HG03097 (cell line): ENCODE results near the gene HLA-DPB1.

ENCODE experiments used
- ATAC-seq: cut with Tn5 transposase; IDR thresholded peaks from one replicate; pipeline ENCODE4 v1.9.1; 2021; ENCODE audit not compliant: unreplicated experiment, low FRiP score

The HLA-DPB1 gene

DNA sequence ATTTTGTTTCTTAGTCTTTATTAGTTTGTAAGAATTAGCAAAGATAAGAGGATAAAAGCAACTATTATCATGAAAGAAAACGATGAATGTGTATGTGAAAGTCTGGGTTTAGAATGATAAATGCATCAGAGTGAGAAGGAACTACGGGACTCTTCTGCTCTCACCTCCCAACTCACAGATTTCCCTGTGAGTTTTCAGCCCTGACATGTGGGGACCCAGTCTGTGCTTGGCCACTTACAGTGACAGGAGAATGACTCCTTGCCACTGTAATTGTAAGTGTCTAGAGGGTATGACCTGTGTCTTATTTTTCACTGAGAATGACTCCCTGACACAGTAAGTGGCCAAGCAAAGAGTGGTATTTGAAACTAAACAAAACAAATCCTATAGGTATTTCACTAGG, 4.9 kb upstream of the HLA-DPB1 start:
- ATAC-seq: no peak

DNA sequence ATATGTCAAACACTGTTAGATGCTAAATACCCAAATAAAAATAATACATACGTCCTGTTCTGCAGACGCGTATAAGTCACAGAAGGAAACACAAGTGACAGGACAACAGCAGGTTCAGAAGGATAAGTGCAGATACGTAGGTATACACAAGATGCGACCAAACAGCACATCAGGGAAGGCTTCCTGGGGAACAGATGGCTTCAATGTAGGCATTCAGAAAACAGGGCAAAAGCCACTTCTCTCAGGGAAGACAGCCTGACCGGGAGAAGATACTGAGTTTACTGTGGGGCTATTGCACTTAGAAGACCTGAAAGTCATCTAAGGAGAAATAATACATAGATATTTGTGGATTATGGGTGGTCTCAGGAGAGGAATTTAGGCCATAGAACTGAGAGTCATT, 4.2 kb upstream of the HLA-DPB1 start:
- ATAC-seq: no peak

DNA sequence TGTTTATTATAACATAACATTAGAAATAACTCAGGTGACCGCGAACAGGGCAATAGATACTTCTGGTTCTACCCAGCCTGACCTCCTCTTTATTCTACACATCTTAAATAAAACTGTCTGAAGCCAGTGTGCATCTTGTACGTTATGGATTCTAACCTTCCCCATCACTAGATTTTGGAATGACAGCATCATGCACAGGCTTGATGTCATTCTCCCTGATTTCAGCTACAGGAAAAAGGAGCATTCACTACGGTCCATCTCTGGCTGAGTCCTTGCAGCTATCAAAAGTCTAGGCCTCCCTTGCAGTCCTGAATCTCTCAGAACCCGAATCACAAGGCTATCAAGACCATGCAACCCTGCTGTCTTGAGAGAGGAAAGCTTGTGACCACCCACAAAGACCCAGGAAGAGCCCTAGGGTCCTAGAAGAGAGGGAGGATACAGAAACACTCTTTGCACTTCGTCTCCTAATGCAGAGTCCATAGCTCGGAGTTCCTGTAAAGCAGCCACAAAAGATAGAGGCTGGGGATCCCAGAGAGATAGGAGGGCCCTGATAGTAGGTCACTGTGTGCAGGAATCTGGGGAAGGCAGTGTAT, 3.2 kb upstream of the HLA-DPB1 start:
- ATAC-seq: no peak

DNA sequence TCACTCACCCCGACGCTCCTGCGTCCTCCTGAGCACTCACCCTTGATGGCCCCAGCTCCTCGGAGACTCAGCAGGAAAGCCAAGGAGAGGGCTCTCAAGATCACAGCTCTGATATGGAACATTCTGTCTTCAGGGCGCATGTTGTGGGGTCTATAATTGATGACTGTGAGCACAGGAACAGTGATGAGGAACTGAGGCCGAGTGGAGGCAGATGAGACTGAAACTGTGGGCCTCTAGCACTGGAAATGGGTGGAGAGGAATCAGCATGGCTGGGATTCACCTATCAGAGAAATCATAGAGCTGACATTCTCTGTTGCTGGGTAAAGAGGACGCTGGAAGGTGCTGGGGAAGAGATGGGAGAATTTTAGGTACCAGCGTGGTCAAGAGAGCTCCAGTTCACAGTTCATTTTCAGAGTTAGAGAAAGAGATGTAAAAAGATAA, 2.3 kb upstream of the HLA-DPB1 start, which contains the start of gene HLA-DPA1:
Gene HLA-DPA1 (minus strand): TSS at position 219 of the 441 bp plus-strand sequence.
- ATAC-seq: no peak

DNA sequence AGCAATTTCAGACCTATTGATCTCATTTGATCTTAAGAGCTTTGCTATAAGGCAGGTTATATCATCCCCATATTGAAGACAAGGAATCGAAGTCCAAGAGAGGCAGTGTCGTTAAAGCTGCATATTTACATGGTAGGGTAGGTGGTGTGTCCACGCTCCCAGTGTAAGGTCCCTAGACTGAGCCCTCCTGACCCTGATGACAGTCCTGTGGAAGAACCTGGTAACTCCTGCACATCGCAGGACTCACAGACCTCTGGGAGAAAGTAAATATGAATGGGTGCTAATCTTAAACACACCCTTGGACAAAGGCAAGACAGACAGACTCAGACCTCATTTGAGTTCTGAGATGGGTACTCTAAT, 602 bp upstream of the HLA-DPB1 start:
- ATAC-seq: peak; percentile 4

DNA sequence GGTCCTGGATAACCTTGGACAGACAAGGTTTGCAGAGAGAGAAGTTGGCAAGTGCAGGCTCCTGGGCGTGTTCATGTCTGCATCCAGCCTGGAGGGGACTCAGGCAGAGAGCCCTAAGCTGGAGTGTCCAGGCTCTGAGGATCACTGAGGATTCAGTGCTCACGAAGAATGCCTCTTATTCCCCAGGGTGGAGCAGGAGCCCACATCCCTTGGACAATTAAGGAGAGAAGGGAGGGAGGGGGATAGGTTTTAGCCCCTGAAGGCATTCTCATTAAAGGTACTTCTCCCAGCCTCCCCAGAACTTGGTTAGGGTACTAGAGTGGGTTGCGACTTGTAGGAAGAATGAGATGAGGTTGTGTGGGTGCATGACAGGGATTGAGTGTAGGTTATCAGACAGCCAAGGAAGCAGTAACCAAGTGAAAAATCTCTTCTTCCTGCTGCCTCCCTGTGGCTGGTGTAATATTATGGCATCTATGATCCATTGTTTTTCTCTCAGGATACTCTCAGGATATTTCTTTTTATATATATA, 680 bp downstream of the HLA-DPB1 start:
- ATAC-seq: no peak

DNA sequence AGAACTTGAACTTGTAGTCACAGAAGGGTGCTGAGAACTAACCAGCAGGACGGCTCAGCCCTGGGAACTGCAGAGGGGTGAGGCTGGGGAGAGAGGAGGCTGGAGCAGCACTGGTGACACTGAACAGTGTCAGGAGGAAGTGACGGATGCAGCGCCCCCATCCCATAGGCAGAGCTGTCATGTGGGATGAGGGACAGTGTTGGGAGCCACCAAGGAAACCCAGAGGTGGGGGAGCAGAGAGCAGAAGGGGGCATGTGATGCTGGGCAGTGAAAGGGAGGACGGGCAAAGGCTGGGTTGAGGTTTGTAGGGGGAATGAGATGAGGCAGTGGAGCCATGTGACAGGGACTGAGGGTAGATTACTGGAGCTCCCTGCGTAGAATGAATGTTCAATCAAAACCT, 2.1 kb downstream of the HLA-DPB1 start:
- no peak for ATAC-seq

DNA sequence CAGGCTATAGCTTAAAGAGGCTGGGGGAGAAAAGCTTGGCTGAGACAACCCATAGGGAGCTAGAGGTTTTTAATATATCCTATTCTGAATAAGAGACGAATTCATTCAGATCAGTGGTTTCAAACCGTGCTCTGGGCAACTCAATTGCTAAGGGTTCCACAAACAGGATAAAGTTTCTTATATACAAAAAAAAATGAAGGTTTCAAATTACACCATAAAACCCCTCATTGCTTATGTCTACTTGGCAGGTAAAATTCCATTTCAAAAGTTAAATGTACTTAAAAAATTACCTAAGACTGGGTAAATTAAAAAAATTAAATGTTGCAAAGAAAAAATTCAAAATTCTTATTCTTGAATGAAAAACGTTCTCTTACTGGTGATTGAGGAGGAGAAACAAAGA, 2.7 kb downstream of the HLA-DPB1 start:
- no peak for ATAC-seq

DNA sequence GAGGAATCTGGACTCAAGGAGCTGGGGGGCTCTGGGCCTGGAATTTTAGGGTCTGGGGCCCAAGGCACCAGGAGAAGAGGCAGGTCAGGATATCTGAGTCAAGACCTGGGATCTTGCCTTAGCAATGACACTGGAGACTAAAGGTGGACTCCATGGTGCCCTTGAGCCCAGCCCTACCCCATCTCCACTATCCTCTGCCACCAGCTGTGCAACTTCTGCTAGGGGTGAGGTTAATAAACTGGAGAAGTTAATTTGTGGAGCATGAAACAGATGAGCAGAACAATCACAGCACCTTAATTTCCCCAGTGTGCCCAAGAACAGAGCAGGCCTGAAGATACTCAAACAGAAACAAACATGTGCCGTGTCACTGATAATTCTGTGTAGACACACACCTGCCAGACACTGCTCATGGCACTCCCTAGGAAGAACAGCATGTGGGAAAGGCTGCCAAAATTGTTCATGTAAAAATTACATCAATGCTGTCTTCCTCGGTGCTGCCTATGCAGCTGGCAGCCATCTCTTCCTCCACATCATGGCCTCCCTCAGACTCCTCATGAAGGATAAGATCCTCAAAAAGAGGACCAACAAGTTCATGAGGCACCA, 3.2 kb downstream of the HLA-DPB1 start:
- ATAC-seq: no peak

DNA sequence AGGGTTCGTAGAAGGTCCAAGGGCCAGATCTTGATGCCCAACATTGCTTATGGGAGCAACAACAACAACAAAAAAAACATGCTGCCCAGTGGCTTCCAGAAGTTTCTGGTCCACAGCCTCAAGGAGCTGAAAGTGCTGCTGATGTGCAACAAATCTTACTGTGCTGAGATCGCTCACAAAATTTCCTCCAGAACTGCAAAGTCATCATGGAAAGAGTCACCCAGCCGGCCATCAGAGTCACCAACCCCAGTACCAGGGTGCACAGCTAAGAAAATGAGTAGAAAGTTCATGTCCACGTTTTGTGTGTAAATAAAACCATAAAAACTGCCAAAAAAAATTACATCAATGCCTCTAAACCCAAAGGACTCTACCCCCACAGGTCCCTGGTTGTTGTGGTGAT, 3.8 kb downstream of the HLA-DPB1 start:
- no peak for ATAC-seq

DNA sequence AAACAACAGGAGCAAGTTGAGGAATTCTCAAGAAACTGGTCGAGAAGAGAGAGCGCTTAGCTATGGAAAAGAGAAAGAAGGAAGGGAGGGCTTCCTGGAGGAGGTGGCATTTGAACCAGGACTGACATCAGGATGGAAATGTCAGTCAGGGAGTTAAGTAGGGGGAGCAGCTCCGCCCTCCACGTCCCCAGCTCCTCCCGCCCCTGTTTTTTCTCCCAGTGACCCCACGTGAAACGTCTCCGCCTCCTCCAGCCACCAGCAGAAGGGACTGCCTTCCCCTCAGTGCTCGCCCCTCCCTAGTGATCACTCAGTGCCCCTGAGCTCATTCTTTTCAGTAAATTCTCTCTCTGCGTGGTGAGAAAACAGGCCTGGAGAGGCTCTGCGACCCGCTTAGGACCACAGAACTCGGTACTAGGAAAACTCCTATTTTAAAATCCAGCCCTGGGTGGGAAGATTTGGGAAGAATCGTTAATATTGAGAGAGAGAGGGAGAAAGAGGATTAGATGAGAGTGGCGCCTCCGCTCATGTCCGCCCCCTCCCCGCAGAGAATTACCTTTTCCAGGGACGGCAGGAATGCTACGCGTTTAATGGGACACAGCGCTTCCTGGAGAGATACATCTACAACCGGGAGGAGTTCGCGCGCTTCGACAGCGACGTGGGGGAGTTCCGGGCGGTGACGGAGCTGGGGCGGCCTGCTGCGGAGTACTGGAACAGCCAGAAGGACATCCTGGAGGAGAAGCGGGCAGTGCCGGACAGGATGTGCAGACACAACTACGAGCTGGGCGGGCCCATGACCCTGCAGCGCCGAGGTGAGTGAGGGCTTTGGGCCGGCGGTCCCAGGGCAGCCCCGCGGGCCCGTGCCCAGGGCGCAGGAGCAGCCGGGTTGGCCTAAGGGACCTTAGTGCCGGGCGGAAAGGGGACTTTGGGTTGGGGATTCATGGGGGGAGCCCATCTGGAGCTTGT, 4.6 kb downstream of the HLA-DPB1 start:
- ATAC-seq: no peak

DNA sequence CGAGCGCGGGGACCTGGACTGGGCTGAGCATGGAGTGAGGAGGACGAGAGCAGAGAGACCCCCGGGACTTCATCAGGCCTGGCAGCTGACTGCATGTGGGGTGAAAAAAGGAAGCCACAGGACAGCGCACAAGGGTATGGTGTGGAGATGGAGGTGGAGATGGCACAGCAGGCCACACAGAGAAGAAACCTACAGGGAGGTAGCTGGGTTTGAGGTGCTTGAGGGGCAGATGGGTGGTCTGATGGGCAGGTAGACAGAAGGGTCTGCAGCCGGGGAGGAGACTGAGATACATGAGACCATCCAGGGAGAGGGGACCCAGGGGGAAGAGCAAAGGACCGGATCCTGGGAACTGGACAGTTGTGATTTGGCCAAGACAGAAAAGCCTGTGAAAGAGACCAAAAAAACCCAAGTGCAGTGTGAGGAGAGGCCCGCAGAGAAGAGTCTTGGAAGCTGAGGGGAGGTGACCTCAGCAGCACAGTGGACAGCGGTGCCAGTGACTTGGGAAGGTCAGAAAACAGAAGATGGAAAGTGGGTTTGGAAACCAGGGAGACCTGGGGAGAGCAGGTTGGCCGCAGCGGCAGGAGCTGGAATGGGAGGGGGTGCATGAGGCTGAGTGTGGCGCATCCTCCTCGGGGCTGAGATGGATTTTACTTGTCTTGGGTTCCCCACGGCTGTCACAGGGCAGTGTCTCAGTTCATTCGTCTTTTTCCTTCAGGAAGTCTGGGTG, 5.5 kb downstream of the HLA-DPB1 start:
- ATAC-seq: no peak

DNA sequence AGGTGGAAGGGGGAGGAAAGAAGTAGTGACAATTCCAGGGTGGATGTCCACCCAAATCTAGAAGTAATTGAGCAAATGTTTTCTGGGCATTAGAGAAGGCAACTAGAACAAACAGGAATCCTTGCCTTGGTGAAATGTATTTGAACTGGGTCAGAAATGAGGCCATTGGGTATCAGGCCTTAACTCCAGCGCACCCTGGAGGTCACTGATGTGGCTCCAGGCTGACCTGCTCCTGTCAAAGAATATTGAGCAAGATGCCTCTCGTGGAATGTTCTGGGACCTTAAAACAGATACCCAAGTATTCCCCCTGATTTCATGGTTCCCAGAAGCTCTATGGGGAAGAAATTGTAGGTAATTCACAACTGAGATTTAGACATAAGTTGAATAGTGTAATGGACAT, 6.9 kb downstream of the HLA-DPB1 start:
- ATAC-seq: no peak

DNA sequence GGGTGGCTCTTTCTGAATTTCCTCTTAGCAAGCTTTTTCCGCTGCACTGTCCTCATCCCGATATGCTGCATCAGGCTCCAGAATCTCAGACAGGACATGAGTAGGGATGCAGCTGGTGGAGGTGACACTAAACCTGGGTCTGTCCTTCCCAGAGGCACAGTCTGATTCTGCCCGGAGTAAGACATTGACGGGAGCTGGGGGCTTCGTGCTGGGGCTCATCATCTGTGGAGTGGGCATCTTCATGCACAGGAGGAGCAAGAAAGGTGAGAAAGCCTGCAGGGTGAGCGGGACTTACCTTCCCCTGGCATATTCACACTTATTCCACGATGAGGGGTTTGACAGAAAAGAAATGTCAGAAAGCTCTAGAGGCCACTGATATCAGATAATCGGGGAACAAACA, 9.8 kb downstream of the HLA-DPB1 start:
- ATAC-seq: no peak

DNA sequence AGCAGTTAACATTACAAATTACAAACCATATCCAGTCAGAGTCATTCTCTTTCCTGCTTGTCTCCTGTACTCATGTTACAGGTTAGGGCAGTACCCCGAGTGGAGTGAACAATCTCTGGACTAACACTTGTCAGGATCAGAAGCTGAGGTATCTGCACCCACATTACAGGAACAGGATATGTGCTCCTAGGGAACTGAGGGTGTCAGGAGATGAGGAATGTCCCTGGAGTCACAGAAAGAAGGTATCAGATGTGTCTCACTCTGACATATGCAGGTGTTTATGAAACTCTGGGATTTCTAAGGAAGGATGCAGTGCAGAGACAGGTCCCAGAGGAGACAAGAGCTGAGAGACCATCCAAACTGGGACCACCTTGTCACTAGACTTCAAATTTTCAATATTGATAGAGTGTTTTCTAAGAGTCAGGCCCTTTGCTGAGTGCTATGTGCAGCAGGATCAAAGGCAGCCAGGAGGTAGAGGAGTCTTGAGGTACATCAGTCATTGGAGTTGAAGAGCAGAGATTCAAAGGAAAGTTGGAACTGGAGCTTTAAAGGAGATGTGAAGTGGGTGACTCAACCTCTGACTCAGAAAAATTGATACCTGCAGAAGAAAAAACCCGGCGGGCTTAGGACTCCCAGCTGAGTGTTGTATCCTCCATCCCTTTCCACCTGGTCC, 12.6 kb downstream of the HLA-DPB1 start:
- no peak for ATAC-seq

DNA sequence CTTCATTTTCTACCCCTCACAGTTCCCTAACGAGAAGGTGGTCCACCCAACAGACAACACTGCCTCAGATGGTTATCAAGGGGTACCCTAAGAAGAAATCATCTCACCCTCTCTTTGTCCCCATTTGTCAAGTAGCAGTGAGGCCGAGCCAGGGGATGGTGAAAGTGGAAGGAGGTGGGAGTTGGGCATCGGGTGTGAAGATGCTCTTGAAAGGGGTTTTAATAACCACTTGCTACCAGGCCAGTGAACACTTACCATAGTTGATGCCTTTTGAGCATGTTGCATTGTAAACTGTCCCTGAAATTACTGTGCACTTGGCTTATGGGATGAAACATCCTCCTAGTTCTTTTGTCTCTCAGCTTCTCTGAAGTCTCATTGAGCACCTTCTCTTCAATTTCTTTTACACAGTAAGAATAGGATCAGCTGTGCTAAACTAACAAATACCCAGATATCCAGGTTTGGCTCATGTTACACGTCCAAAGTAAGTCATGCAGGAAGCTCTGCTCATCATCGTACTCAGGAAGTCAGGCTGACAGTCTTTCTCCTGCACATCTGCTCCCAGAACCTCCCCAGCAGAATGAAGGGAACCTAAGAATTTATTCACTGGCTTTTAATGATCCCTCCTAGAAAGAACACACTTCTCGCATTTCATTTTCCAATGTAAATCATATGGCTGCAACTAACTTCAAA, 13.3 kb downstream of the HLA-DPB1 start:
- no peak for ATAC-seq

DNA sequence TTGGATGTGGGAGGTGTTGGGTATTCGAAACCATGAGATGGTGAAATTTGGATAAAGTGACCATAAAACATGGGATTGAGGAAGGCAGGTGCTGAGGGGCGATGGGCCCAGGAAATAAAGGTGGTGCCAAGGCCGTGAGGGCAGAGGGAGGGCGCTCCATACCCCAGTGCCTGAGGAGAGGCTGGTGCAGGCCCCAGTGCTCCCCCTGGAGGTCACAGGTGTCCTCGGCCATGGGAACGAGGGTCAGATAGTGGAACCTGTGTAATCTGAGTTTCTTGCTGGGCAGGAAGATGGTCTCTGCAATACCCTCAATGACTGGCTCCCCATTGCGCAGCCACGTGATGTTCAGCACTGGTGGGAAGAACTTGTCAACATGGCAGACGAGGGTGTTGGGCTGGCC, 16.2 kb downstream of the HLA-DPB1 start:
- ATAC-seq: no peak

DNA sequence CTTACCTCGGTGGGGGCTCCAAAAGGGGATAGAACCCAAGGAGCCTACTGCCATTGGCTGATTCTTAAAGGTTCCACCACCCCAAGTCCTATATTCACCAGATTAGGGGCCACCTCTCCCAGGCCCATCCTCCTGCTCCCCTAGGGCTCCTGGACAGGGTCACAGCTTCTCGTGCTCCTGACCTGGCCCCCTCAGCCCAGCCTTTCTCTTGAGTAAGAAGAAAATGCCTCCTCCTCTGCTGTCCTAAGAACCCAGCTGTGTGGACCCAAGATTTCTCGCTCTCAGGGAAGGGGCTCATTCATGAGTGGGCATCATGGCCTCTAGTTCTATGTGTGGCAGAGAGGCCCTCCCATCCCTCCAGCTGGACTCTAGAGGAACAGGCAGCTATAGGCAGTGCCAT, 16.6 kb downstream of the HLA-DPB1 start:
- no peak for ATAC-seq

DNA sequence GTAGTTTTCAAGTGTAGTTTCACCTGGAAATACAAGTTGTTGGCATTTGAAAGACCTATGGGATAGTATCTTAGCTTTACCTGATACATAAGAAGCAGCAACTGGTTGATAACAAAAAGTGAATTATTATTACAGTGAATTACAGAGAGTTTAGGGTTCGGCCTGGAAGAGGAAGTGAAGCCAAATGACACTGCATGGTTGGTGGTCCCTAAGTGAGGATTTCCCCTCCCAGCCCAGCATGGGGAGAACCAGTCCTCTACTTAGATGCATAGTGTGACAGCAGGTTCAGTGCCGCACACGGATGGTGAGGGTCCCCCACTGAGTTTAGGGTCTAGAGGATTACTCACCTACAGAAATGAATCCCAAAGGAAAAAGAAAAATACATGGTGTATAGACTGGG, 18.1 kb downstream of the HLA-DPB1 start:
- ATAC-seq: no peak

DNA sequence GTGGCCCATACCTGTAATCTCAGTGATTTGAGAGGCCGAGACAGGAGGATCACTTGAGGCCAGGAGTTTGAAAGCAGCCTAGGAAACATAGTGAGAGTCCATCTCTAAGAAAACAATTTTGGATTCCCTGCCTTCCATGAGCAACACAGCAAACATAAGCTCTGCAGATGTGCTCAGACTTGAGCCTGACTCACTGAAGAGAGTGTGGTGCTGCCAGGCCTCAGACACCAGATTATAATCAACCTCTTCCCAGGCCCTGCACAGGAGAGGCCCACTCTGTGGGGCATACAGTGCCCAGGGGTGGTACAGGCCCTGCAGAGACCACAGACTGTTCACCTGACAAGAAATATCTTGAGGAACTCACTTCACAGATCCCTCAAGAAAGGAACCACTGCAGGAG, 19.9 kb downstream of the HLA-DPB1 start:
- no peak for ATAC-seq
